Measurements from ENCODE around the gene AFAP1. TPM values are rescaled to one million over a fixed set of nuclear protein-coding genes. Genes with fewer than 3 reads are reported as not detected.
A peak's percentile ranks its signal among the peaks of the same experiment; 100 is the strongest.

The AFAP1 gene
- total and polyA plus RNA-seq, 2 of the 4 experiments (the other 2 are of a cell fraction) = 48.2 to 80.9 TPM

DNA sequence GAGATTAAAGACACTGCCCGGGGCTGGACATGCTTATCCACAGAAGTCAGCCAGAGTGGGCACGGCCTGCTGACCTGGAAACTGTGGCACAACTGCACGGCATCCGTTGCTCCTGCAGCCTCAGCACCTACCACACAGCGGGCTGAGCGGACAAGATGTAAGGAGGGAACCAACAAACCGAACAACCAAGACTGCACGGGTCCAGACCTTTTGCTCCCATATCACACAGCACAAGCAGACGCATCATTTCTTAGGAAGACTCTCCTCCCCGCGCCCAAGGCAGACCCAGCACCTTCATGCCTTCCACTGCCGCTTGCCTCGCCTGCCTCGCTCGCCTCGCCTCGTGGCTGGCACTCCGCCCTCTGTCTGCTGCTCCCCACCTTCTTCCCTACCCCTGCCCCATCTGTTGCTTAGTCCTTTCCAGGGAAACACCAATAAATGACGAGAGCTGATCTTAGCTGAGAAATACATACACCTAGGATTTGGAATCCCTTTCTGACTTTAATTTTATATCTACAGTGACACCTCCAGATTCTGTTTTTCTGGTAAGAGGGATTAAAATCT is 79.0 kb downstream of the AFAP1 start:
- Histone ChIP-seq H3K27ac (ENCODE audit: insufficient read depth, low read length) (peak overlapping the region; percentile 95), H2BK120ac (ENCODE audit: low read depth, low read length) (peak overlapping the region; percentile 95), H3K79me1 (ENCODE audit: low read depth in 1 of 2, low read length in 2 of 2) (peaks cover 37 to 75% of the 10 kb centered on the region in 2 experiments), H3K14ac (replicated peaks; ENCODE audit: low read depth, low read length) (peak overlapping the region; percentile 83), H3K9me1 (ENCODE audit: insufficient read depth, low read length) (peaks cover 33% of the 10 kb centered on the region), H3K27me3 (ENCODE audit: control insufficient read depth, insufficient read depth, low read length) (no peaks in the 10 kb centered on the region), H4K20me1 (ENCODE audit: insufficient read depth, low read length) (peaks cover 5% of the 10 kb centered on the region; the same call in 1 of the 2 replicates), H2BK5ac (ENCODE audit: low read depth, low read length, poor library complexity, severe bottlenecking) (peak overlapping the region; percentile 99), H3K4me3 (ENCODE audit: insufficient read depth, low read depth, low read length) (no peak overlapping the region), H3K4ac (ENCODE audit: low read depth, low read length) (peak overlapping the region; percentile 93), H4K5ac (ENCODE audit: low read depth, low read length) (peak overlapping the region; percentile 76), H2BK15ac (ENCODE audit: low read depth, low read length) (peak overlapping the region; percentile 90; the same call in 2 of the 3 replicates), H4K8ac (ENCODE audit: low read depth in 2 of 2, low read length in 2 of 2) (peak overlapping the region; percentile 90 to 93), H3K36me3 (ENCODE audit: control insufficient read depth, insufficient read depth, low read length) (peaks cover 24% of the 10 kb centered on the region), H3K18ac (ENCODE audit: low read depth, low read length) (peak overlapping the region; percentile 76), H3K23ac (ENCODE audit: low read depth, low read length) (peak overlapping the region; percentile 90), H4K91ac (ENCODE audit: insufficient read depth, low read depth, low read length) (peak overlapping the region; percentile 97), H2BK20ac (ENCODE audit: low read depth, low read length) (peak overlapping the region; percentile 96), H3K4me2 (ENCODE audit: low read depth, low read length) (no peak overlapping the region), H2AK5ac (ENCODE audit: low read depth, low read length) (peak overlapping the region; percentile 99), H3K56ac (ENCODE audit: extremely low read depth, insufficient read depth, low read length) (peak overlapping the region; percentile 93), H3K9me3 (ENCODE audit: control insufficient read depth, insufficient read depth, low read length) (no peaks in the 10 kb centered on the region), H3K9ac (ENCODE audit: low read depth, low read length) (peak overlapping the region; percentile 74; the same call in 1 of the 2 replicates), H2AFZ (replicated peaks; ENCODE audit: low read length, poor library complexity) (peak overlapping the region; percentile 8), H3K4me1 (ENCODE audit: control insufficient read depth, insufficient read depth, low read length) (peaks cover 42% of the 10 kb centered on the region), H2AK9ac (replicated peaks; ENCODE audit: low read depth, low read length, poor library complexity) (peak overlapping the region; percentile 45)
- 95% methylated on average over 14 of the region's 19 CpGs; no CpG with 5 or more reads in 1 of the 2 experiments for WGBS, 2 experiments (ENCODE audit: extremely low coverage in 2 of 2, insufficient read length in 1 of 2)
- intact Hi-C loops (cut with micrococcal nuclease) (loop anchor here (2.0 to 5.0 kb wide), 3 partner anchors 48 to 127 kb away; partner anchors contain the start of gene AFAP1), in situ Hi-C loops (cut with MboI; ENCODE audit: low sequenced_read_pairs) (no loop called here), dilution Hi-C loops (cut with HindIII; ENCODE audit: low sequenced_read_pairs, unreplicated experiment) (no loop called here)
- DNase-seq (no peak), ATAC-seq (ENCODE audit: low read depth) (no peak)
- CTCF ChIA-PET = no interaction called here
- no TSS peak for BruUV-seq (replicated peaks)
- TF ChIP-seq CHD1 (IDR thresholded peaks at IDR 0.05; ENCODE audit: low read depth, low read length) (no peak), CEBPB (IDR thresholded peaks at IDR 0.05; ENCODE audit: low read depth, low read length) (no peak), MAZ (IDR thresholded peaks at IDR 0.05; ENCODE audit: borderline replicate concordance, low read depth, low read length) (no peak), RAD21 (IDR thresholded peaks at IDR 0.05; ENCODE audit: low read length) (no peak), MXI1 (IDR thresholded peaks at IDR 0.05; ENCODE audit: borderline replicate concordance, low read depth, low read length) (no peak), RCOR1 (IDR thresholded peaks at IDR 0.05; ENCODE audit: insufficient replicate concordance, low read length) (no peak), MAFK (IDR thresholded peaks at IDR 0.05; ENCODE audit: low read depth, low read length) (no peak), POLR2A (IDR thresholded peaks at IDR 0.05; ENCODE audit: low read depth, low read length) (no peak), SMC3 (IDR thresholded peaks at IDR 0.05; ENCODE audit: low read depth, low read length) (no peak), FOS (IDR thresholded peaks at IDR 0.05; ENCODE audit: low read depth, low read length) (no peak), NFE2L2 (IDR thresholded peaks at IDR 0.05; ENCODE audit: low read depth, low read length) (no peak)
- TF ChIP-seq, protein P1, sequence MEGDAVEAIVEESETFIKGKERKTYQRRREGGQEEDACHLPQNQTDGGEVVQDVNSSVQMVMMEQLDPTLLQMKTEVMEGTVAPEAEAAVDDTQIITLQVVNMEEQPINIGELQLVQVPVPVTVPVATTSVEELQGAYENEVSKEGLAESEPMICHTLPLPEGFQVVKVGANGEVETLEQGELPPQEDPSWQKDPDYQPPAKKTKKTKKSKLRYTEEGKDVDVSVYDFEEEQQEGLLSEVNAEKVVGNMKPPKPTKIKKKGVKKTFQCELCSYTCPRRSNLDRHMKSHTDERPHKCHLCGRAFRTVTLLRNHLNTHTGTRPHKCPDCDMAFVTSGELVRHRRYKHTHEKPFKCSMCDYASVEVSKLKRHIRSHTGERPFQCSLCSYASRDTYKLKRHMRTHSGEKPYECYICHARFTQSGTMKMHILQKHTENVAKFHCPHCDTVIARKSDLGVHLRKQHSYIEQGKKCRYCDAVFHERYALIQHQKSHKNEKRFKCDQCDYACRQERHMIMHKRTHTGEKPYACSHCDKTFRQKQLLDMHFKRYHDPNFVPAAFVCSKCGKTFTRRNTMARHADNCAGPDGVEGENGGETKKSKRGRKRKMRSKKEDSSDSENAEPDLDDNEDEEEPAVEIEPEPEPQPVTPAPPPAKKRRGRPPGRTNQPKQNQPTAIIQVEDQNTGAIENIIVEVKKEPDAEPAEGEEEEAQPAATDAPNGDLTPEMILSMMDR (conservative IDR thresholded peaks at IDR 0.05; ENCODE audit: low read depth, low read length) = no peak
- POLR2A ChIA-PET (ENCODE audit: unreplicated experiment) = no interaction called here

Measured in IMR-90 (cell line).